Rectal smooth muscle tissue (tissue), 1 donor: Measurements from ENCODE around the gene PHYHD1.
"Not testable (repeated sequence)": the region's sequence is repeated elsewhere in the genome, so short reads cannot be mapped to it uniquely, and the experiment has no call there.

ENCODE experiments used
- H3K27ac ChIP-seq: one replicate; pipeline ENCODE4 v1.7.0; 2013; ENCODE audit warnings: low read depth, low read length, inconsistent platforms
- H3K27me3 ChIP-seq: one replicate; pipeline ENCODE4 v1.7.0; 2013; ENCODE audit warnings: low read length; ENCODE audit not compliant: control insufficient read depth, insufficient read depth
- H3K36me3 ChIP-seq: one replicate; pipeline ENCODE4 v1.7.0; 2013; ENCODE audit warnings: low read length; ENCODE audit not compliant: control insufficient read depth, insufficient read depth
- H3K4me1 ChIP-seq: one replicate; pipeline ENCODE4 v1.7.0; 2013; ENCODE audit warnings: low read length; ENCODE audit not compliant: control insufficient read depth, insufficient read depth
- H3K4me3 ChIP-seq: one replicate; pipeline ENCODE4 v1.7.0; 2013; ENCODE audit warnings: low read length
- H3K9ac ChIP-seq: one replicate; pipeline ENCODE4 v1.7.0; 2013; ENCODE audit warnings: low read length

Gene PHYHD1

DNA sequence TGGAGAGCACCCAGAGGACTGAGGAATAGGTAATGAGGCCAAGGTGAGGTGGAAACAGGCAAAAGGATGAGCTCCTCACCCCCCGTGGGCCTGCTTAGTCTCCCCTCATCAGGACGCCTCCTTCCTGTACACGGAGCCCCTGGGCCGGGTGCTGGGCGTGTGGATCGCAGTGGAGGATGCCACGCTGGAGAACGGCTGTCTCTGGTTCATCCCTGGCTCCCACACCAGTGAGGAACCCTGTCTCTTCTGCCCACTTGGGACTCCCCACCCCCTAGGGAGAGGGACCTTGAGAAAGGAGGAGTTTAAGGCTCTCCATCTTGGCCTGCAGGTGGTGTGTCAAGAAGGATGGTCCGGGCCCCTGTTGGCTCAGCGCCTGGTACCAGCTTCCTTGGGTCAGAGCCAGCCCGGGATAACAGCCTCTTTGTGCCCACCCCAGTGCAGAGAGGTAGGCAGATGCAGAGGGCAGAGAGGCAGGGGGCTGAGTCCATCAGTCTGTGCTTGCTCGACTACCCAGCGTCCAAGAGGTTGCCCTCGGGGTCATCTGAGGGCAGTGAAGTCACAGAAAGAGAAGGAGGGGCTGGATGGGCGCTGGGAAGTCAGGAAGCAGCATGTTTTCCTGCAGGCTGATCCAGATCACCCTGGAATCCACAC lies 19.6 kb downstream of the PHYHD1 start:
- H3K27me3 ChIP-seq, result no peaks in the 10 kb centered on the region
- H3K4me1 ChIP-seq, result peaks cover 2% of the 10 kb centered on the region
- H3K27ac ChIP-seq, result no peak overlapping the region
- H3K36me3 ChIP-seq, result no peaks in the 10 kb centered on the region
- H3K4me3 ChIP-seq, result no peak overlapping the region
- no peak overlapping the region for H3K9ac ChIP-seq

DNA sequence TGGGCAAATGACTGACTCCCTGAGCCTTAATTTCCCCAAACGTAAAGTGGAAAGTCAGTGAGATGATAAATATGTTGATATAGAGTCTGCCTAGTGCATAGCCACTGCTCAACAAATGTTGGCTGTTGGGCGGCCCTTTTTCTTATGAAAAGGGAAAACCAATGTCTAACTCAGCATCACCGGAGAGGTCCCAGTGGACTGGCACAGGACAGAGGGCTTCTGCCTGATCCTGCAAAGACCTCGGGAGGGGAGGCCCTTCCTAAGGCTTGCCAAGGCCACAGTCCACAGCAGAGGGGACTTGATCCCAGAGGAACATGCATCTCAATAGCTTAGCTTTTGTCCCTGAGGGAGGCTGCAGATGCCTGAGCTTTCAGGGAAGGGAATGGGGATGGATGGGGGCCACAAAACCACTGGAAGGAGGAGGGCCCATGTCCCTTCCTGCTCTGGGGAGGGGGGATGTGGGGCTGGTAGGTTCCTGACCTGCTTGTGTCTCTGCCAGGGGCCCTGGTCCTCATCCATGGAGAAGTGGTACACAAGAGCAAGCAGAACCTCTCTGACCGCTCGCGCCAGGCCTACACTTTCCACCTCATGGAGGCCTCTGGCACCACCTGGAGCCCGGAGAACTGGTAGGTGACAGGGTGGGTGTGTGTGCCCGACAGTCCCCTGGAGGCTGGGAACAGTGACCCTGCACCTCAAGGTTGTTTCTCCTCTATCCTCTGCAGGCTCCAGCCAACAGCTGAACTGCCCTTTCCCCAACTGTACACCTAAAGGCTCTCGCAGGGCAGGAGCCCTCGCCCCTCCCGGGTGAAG lies 20.4 kb downstream of the PHYHD1 start:
- no peak overlapping the region for H3K9ac ChIP-seq
- H3K27me3 ChIP-seq, result no peaks in the 10 kb centered on the region
- no peak overlapping the region for H3K4me3 ChIP-seq
- H3K36me3 ChIP-seq, result peaks cover 2% of the 10 kb centered on the region
- H3K27ac ChIP-seq, result no peak overlapping the region
- peaks cover 2% of the 10 kb centered on the region for H3K4me1 ChIP-seq

DNA sequence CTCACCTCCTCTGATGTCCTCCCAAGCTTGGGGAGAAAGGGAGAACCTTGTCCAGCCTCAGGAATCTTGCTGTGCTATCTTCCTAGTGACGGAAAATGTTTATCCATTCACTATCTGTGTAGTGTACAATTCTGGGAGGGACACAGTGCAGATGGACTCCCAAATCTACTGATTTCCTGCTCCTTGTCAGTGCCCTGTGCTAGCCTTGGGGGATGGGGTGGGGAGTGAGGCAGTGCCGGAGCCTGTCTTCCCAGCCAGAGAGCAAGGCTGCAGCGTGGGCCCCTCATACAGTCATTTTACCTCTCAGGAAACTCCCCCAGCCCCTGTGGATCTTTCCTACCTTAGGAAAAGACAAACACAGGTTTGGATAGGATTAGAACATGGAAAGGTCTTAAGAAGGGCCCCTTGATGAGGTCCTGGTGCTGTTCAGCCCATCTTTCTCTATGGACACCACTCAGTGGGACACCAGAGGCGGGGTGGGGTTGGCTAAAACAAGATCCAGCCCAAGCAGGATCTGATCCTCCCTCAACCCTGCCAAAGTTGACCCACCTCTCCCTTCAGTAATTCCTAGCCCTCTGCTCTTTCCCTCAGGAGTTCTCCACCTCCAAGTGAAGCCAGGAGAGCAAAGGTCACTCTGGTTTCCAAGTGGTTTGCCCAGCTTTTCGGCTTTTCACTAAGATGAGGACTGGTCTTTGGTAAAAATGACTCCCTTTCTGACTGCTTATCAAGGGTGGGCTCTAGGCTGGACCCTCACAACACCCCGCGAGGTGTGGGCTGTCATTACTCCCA lies 23.2 kb downstream of the PHYHD1 start:
- peaks cover 2% of the 10 kb centered on the region for H3K36me3 ChIP-seq
- H3K4me1 ChIP-seq, result peaks cover 9% of the 10 kb centered on the region
- H3K9ac ChIP-seq, result no peak overlapping the region
- H3K27ac ChIP-seq, result no peak overlapping the region
- no peaks in the 10 kb centered on the region for H3K27me3 ChIP-seq
- H3K4me3 ChIP-seq, result no peak overlapping the region

DNA sequence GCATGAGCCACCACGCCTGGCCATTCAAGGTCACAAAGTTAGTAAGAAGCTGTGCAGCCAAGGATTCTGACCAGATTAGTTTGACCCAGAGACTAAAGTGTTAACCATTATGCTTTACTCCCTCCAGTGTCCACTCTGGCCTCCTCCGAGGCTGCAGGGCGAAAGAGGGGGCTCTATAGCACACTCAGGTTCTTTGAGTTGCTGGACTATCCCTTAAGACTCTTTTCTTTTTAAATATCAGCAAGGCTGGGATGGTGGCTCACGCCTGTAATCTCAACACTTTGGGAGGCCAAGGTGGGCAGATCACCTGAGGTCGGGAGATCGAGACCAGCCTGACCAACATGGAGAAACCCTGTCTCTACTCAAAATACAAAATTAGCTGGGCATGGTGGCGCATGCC lies 24.2 kb downstream of the PHYHD1 start:
- not testable (repeated sequence) for H3K27ac ChIP-seq, H3K27me3 ChIP-seq, H3K4me3 ChIP-seq, H3K4me1 ChIP-seq, H3K36me3 ChIP-seq, H3K9ac ChIP-seq

DNA sequence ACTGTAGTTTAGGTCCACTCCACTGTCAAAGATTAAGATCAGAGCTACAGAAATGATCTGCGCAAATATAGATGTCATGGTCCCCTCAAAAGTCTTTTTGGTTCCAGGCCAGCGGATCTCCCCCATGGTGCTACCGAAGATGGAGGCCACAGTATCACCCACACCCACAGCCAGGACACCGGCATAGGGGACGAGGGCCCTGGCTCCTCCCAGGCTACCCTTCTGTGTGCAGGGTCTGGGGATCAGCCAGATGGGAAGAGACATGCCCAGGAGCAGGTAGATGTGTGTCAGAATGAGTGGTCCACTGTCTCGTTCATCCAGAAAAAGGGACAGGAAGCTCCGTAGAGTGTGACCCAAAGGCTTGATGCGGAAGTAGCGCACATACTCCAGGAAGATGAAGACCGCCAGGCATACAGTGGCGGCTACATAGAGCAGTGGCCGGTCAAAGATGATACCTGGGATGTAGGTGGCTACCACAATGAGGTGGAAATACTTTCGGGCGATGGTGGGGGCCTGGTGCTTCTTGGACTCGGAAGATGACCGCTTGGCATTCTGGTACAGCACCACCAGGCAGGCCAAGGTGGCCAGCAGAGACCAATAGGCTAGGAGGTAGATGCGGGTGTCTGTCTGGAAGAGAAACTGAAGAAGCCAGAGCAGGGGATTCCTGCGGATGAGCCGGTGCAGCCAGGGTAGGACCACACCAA lies 25.2 kb downstream of the PHYHD1 start:
- H3K9ac ChIP-seq, result no peak overlapping the region
- peaks cover 2% of the 10 kb centered on the region for H3K36me3 ChIP-seq
- no peak overlapping the region for H3K27ac ChIP-seq
- no peaks in the 10 kb centered on the region for H3K27me3 ChIP-seq
- H3K4me3 ChIP-seq, result no peak overlapping the region
- H3K4me1 ChIP-seq, result peaks cover 7% of the 10 kb centered on the region

DNA sequence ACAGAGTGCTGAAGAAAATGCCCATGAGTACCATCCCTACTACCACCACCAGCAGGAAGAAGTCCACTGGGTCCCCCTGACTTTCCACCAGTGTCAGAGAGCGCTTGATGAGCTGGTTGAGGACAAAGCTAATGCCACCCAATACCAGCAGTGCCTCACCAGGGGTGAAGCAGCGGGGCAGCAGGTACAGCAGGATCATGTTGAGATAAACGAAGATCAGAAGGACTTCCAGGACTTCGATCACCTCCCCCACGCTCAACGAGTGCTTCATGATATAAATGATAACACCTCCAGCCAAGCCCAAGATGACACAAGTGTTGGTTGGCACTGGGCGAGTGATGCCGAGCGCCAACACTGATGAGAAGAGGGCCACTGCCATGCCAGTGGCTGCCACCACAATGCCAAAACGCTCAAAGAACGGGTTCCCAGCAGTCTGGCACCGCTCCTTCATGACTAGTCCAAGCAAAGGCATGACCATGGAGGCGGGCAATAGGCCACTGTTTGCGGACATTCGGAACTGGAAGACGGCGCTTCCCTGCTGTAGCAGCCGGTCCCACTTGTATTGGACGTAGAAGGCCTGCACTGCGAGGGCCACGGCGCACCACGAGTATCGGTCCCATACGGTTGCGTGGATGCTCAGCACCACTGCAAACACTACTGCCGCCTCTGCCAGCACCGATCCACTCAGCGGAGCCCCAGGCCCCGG lies 25.9 kb downstream of the PHYHD1 start:
- H3K9ac ChIP-seq, result peak overlapping the region; percentile 59
- peak overlapping the region; percentile 94 for H3K27ac ChIP-seq
- peaks cover 7% of the 10 kb centered on the region for H3K4me1 ChIP-seq
- peak overlapping the region; percentile 95 for H3K4me3 ChIP-seq
- H3K36me3 ChIP-seq, result peaks cover 2% of the 10 kb centered on the region
- H3K27me3 ChIP-seq, result no peaks in the 10 kb centered on the region

DNA sequence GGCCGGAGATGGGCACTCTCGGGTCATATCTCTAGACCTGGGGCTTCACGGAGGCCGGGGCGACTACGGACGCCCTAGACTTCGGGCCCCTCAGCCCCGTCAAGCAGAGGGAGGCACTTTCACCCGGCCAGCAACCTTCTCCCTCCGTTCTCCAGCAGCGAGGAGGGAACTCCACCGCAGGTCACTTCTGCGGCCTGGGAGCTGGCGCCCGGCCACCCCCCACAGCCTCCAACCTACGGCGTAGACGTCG lies 26.4 kb downstream of the PHYHD1 start:
- Histone ChIP-seq H3K36me3 (peaks cover 2% of the 10 kb centered on the region), H3K27me3 (no peaks in the 10 kb centered on the region), H3K27ac (peak overlapping the region; percentile 94), H3K4me3 (peak overlapping the region; percentile 95), H3K9ac (peak overlapping the region; percentile 59), H3K4me1 (peaks cover 7% of the 10 kb centered on the region)

DNA sequence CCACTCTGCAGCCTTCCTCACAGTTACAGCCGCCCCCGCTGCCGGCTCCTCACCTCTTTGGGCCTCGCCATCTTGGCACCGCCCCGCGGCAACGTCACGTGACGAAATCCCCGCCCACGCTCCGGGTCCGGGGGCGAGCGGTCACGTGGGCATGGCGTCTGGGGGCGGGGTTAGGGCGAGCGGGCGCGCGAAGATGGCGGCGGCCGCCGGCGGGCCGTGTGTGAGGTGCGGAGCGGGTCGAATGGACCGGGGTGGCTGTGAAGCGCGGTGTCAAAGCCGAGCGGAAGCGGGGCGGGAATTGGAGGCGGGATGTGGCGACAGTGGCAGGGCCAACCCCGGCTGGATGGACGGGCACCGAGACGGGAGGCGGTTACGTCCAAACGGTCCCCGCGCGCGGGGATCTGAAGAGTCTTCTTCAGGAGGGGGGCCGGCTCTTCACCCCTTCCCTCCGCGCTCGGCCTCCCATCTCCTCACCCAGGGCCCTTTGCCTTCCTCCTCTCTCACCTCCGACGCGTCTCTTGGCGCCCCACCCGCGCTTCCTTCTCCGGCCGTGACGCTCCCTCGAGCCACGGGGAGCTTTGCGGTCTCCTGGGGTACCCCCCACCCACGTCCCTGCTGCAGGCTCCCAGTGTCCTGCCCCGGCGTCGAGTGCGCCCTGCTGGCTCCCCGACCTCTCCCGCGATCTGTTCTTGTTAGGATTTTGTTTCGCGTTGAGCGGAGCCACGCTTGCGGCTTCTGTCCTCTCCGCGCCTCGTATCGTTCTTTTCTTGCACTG lies 26.9 kb downstream of the PHYHD1 start, which contains the start of the genes DOLK and NUP188:
Gene DOLK (minus strand): TSS at position 77 of the 775 bp plus-strand sequence. CDS start 300 bp downstream, outside the sequence.
Gene NUP188 (plus strand): TSS at position 173 of the 775 bp plus-strand sequence. CDS start 21 bp downstream, at position 194.
- peaks cover 7% of the 10 kb centered on the region for H3K4me1 ChIP-seq
- H3K9ac ChIP-seq, result peak within 1 kb of the TSS; percentile 98
- H3K4me3 ChIP-seq, result peak within 1 kb of the TSS; percentile 95
- H3K27ac ChIP-seq, result peak within 1 kb of the TSS; percentile 94
- peaks cover 2% of the 10 kb centered on the region for H3K36me3 ChIP-seq
- H3K27me3 ChIP-seq, result no peaks in the 10 kb centered on the region

DNA sequence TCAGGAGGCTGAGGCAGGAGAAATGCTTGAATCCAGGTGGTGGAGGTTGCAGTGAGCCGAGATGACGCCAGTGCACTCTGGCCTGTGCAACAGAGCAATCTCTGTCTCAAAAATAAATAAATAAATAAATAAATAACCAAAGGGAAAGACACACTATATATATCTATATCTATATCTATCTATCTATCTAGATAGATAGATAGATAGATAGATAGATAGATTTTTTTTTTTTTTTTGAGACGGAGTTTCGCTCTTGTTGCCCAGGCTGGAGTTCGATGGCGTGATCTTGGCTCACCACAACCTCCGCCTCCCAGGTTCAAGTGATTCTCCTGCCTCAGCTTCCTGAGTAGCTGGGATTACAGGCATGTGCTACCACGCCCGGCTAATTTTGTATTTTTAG lies 40.6 kb downstream of the PHYHD1 start:
- not testable (repeated sequence) for H3K4me3 ChIP-seq, H3K9ac ChIP-seq, H3K4me1 ChIP-seq, H3K27me3 ChIP-seq, H3K27ac ChIP-seq
- H3K36me3 ChIP-seq, result peaks cover 11% of the 10 kb centered on the region

DNA sequence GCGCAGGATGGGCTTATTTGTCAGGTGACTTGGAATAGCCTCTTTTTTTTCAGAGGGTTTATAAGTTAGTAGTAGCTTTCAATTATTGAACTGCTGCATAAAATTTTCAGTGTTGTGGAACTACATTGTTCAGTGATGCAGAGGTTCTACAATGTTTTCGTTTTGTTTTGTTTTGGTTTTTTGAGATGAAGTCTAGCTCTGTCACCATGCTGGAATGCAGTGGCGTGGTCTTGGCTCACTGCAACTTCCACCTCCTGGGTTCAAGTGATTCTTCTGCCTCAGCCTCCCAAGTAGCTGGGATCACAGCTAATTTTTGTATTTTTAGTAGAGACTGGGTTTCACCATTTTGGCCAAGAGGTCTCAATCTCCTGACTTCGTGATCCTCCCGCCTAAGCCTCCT lies 48.7 kb downstream of the PHYHD1 start:
- H3K27me3 ChIP-seq, result no peaks in the 10 kb centered on the region
- no peak overlapping the region for H3K9ac ChIP-seq
- peaks cover 22% of the 10 kb centered on the region for H3K36me3 ChIP-seq
- H3K4me3 ChIP-seq, result no peak overlapping the region
- H3K27ac ChIP-seq, result no peak overlapping the region
- H3K4me1 ChIP-seq, result no peaks in the 10 kb centered on the region

DNA sequence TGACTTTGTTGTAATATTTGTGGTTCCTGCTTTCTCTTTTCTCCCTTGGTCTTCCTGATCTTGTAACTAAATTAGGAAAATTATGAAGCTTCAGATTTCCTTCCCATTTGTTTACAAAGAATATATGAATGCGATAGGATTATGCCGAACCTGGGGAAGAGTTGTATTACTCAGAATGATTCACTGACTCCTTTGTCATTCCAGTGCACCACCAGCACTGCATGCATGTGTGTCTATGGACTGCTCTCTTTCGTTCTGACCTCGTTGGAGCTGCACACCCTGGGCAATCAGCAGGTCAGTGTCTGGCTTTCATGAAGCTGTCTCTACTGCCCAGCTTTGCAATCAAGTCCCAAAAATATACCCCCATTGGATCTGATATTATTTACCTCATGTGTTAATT lies 52.2 kb downstream of the PHYHD1 start:
- Histone ChIP-seq H3K36me3 (peaks cover 24% of the 10 kb centered on the region), H3K9ac (no peak overlapping the region), H3K4me3 (no peak overlapping the region), H3K27me3 (no peaks in the 10 kb centered on the region), H3K27ac (no peak overlapping the region), H3K4me1 (no peaks in the 10 kb centered on the region)
